Muscle layer of duodenum (tissue), 2 donors: ENCODE measurements around the gene APOO.

Source experiments
- H3K27ac ChIP-seq: one replicate; pipeline ENCODE4 v1.7.0; 2013; ENCODE audit warnings: mild to moderate bottlenecking, low read length
- H3K27me3 ChIP-seq: one replicate; pipeline ENCODE4 v1.7.0; 2013; ENCODE audit warnings: low read depth, mild to moderate bottlenecking, control low read depth, low read length
- H3K36me3 ChIP-seq, 2 donors: one replicate each; pipeline ENCODE4 v1.7.0; 2013; ENCODE audit warnings: low read length in 2 of 2, control low read depth in 1 of 2, mild to moderate bottlenecking in 1 of 2; ENCODE audit not compliant: insufficient read depth in 2 of 2, control insufficient read depth in 1 of 2
- H3K4me1 ChIP-seq, 2 donors: one replicate each; pipeline ENCODE4 v1.7.0; 2013; ENCODE audit warnings: low read length in 2 of 2, mild to moderate bottlenecking in 2 of 2, control low read depth in 1 of 2, moderate library complexity in 1 of 2; ENCODE audit not compliant: insufficient read depth in 2 of 2, control insufficient read depth in 1 of 2
- H3K4me3 ChIP-seq, 2 donors: one replicate each; pipeline ENCODE4 v1.7.0; 2013; ENCODE audit warnings: low read length in 2 of 2, low read depth in 1 of 2, mild to moderate bottlenecking in 1 of 2
- H3K9me3 ChIP-seq, 2 donors: one replicate each; pipeline ENCODE4 v1.7.0; 2013; ENCODE audit warnings: low read length in 2 of 2, control low read depth in 1 of 2, mild to moderate bottlenecking in 1 of 2; ENCODE audit not compliant: control insufficient read depth in 1 of 2
- donor health status: healthy.

The APOO gene

DNA sequence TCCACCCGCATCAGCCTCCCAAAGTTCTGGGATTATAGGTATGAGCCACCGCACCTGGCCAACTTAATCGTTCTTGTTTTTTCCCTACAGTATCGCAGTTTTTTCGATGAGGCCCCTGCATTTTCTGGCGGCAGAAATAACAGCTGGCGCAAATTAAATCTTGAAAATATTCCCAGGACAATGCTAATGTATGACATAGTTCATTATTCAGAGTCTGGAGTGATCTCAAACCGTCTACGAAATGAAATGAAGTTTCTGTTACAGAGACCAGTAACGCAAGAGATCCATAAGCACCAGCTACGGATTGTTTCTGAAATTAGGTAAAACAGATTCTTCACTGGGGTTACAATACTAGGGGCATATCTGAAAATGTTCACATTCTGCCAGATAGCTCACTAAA is 27.4 kb upstream of the APOO start:
- H3K27me3 ChIP-seq: no peaks in the 10 kb centered on the region
- H3K4me3 ChIP-seq: no peak overlapping the region
- no peaks in the 10 kb centered on the region for H3K9me3 ChIP-seq
- H3K27ac ChIP-seq: no peak overlapping the region
- no peaks in the 10 kb centered on the region for H3K36me3 ChIP-seq
- H3K4me1 ChIP-seq: peaks cover 0 to 3% of the 10 kb centered on the region in 2 donors

DNA sequence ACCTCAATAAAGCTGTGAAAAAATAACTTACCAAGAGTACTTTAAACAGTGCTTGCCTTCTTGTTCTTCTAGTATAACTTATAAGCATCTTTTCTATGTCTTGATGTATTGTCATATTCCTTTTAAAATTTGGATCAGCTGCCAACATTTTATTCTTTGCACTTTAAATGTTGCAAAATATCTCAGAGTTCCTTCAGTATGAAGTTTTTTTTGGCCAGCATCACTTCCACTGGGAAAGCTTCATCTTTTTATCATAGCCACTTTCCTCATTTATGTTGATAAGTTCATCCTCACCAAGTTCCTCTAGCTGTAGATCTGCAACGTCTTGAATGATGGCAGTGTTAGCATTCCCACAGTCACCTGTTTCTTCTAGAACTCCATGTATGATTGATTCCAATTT is 24.3 kb upstream of the APOO start:
- H3K36me3 ChIP-seq: no peaks in the 10 kb centered on the region
- no peaks in the 10 kb centered on the region for H3K27me3 ChIP-seq
- H3K4me3 ChIP-seq: no peak overlapping the region
- no peak overlapping the region for H3K27ac ChIP-seq
- no peaks in the 10 kb centered on the region for H3K9me3 ChIP-seq
- H3K4me1 ChIP-seq: peaks cover 0 to 3% of the 10 kb centered on the region in 2 donors

DNA sequence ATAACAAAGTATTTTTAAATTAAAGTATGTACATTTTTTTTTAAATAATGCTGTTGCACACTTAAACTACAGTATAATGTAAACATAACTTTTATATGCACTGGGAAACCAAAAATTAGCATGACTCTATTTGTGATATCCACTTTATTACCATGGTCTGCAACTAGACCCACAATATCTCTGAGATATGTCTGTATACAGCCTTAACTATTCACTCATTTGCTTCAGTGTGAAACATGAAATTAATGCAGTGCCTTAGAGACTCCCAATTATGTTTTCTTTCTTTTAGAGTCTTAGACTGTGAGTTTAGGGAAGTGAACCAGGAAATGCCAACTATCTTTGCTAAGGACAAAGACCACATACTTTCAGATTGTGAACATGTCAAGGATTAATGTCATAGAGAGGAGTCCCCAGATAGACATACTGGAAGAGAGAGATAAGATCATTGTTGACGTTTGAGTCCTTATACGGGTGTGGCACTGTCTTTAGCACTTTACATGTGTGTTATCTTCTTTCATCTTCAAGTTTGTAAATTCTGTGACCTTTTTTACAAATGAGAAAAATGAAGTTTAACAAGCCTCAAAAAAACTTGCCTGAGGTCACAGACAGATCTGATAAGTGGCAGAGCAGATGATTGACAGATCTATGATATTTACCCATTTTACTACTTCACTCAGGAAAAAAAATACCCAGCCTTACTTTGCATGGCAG is 23.3 kb upstream of the APOO start:
- H3K4me1 ChIP-seq: peaks cover 0 to 3% of the 10 kb centered on the region in 2 donors
- no peaks in the 10 kb centered on the region for H3K27me3 ChIP-seq
- no peak overlapping the region for H3K4me3 ChIP-seq
- H3K27ac ChIP-seq: no peak overlapping the region
- H3K36me3 ChIP-seq: no peaks in the 10 kb centered on the region
- H3K9me3 ChIP-seq: no peaks in the 10 kb centered on the region

DNA sequence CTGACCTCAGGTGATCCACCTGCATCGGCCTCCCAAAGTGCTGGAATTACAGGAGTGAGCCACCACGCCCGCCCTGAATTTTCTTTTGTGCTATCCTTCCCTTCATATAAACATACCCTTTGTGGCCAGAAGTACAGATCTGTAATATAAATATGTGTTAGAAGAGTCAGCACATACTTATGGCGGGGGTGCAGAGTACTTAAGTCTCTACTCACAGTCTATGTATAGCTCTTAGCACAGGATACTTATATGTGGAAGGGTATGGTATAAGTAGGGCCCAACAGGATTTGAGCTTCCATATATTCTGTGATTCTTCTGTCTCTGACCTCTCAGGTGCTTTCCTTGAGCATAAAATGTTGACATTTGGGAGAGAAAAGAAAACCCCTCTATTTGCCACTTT is 18.3 kb upstream of the APOO start:
- no peaks in the 10 kb centered on the region for H3K4me1 ChIP-seq
- no peaks in the 10 kb centered on the region for H3K27me3 ChIP-seq
- H3K36me3 ChIP-seq: no peaks in the 10 kb centered on the region
- no peak overlapping the region for H3K4me3 ChIP-seq
- H3K9me3 ChIP-seq: no peaks in the 10 kb centered on the region
- H3K27ac ChIP-seq: no peak overlapping the region

DNA sequence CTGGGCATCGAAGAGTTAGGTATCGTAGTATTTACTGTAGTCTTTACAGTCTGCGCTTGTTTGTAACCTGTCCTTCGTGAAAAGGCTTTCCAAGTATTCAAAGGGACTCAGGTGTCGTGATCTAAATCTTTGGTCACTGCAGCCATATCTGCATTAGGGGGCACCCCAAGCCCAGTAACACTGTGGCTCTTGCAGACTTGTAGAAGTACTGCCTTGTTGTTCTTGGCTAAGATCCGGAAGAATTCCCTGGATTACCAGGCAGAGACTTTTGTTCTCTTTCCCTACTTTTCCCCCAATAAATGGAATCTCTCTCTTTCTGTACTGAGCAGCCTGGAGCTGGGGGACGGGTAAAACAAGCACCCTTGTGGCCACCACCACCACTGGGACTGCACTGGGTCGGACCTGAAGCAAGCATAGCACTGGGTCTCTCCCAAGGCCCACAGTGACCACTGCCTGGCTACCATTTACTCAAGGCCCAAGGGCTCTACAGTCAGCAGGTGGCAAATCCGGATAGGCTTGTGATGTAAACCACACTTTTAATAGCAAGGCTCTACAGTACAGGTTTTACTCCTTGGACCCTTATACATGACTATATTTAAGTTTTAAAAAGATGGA is 12.1 kb upstream of the APOO start:
- Histone ChIP-seq H3K27me3 (no peaks in the 10 kb centered on the region), H3K9me3 (no peaks in the 10 kb centered on the region), H3K27ac (no peak overlapping the region), H3K4me1 (no peaks in the 10 kb centered on the region), H3K4me3 (no peak overlapping the region), H3K36me3 (no peaks in the 10 kb centered on the region)

DNA sequence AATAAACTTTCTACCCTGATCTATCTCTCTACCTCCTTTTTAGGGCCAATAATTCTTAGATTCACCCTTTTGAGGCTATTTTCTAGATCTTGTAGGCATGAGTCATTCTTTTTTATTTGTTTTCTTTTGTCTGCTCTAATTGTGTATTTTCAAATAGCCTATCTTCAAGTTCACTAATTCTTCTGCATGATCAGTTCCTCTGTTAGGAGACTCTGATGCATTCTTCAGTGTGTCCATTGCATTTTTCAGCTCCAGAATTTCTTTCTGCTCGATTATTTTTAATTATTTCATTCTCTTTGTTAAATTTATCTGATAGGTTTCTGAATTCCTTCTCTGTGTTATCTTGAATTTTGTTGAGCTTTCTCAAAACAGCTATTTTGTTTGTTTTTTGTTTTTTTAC is 11.4 kb upstream of the APOO start:
- no peaks in the 10 kb centered on the region for H3K36me3 ChIP-seq
- H3K4me3 ChIP-seq: no peak overlapping the region
- H3K27me3 ChIP-seq: no peaks in the 10 kb centered on the region

DNA sequence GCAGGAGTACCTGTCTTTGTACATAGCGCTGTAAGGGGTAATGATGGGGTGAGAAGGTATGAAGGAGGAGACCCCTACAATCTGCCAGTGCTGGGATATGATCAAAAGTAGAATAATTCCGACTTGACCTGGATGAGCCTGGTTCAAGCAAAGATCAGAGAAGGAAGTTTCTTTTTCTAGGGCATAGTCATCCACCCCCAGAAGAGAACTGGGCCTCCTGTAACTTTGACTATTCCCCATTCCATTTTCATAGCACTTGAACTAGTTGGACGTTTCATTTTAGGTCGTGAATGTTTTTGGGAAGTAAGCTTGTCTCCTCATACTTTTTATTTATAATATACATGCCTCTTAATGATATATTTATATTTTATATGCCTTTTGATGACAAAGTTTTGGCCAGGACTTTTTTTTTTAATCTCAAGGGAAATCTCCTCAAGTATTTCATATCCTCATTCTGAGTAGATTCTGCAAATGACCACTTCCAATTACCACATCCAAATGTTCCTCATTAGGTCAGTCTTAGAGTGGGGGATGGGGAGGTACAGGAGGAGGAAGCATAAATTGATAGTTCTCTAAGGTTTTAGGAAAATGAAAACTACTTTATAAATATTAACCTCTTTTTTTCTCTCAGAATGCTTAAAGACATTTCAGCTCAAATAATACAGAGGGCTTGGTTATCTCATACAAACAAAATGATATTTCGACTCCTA is 3.5 kb upstream of the APOO start:
- no peaks in the 10 kb centered on the region for H3K9me3 ChIP-seq
- no peak overlapping the region for H3K4me3 ChIP-seq
- H3K36me3 ChIP-seq: no peaks in the 10 kb centered on the region
- H3K27ac ChIP-seq: no peak overlapping the region
- H3K27me3 ChIP-seq: no peaks in the 10 kb centered on the region
- no peaks in the 10 kb centered on the region for H3K4me1 ChIP-seq

More for the DNA sequence above, 11.4 kb upstream of the APOO start:
- Histone ChIP-seq H3K27ac (no peak overlapping the region), H3K9me3 (no peaks in the 10 kb centered on the region), H3K4me1 (no peaks in the 10 kb centered on the region)

DNA sequence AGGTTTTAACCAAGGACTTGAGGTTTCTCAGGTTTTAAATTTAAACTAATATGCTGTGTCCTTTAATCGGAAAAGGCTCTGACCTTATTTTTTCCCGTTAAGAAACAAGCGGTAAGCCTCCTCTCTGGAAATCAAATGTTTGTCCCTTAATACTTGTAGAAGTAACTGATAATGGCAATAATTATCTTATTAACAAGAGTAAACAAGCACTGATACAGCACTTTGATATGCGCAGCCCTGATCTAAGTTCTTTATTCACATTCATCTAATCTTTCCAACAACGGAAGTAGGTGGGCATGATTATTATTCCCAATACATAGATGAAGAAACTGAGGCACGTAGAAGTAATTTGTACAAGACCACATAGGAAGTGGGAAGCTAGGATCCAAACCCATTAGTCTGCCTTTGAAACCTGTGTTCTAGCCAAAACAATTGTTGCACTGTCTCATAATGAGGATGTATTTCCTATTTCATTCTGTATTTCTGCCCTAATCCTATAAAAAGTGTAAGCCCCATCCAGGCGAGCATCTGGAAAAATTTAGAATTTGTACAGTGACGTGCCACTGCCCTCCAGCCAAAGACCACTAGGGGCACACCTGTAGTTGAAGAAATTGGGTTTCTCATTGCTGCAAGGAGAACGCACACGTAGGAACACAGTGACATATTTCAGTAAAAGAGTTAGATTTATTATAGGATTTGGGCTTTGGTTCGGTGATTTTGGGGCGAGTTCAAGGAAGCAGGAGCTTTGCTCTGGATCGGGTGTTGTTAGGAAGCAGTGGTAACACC is 674 bp upstream of the APOO start:
- Histone ChIP-seq H3K27ac (peak overlapping the region; percentile 90), H3K36me3 (no peaks in the 10 kb centered on the region), H3K4me1 (no peaks in the 10 kb centered on the region), H3K4me3 (peak overlapping the region; percentile 56 to 64), H3K27me3 (no peaks in the 10 kb centered on the region), H3K9me3 (no peaks in the 10 kb centered on the region)

DNA sequence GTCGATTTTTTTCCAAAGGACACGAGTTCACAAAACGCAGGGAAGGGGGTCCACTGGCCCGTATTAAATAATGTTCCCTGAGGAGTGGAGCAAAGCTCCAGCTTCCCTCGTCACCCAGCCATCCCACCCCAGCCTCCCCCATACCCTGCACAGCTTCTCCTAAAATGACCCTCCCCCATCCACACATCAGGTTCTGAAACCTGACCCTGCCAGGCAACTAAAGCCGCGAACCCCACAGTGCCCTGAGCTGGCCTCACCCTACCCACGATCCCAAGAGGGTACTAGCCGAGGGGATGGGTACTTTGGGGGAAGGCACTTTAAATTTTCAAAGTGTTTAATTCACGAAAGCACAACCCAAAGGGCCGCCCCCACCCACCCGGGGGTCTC is 634 bp downstream of the APOO start:
- no peaks in the 10 kb centered on the region for H3K9me3 ChIP-seq
- peak overlapping the region; percentile 72 for H3K27ac ChIP-seq
- H3K4me3 ChIP-seq: peak overlapping the region; percentile 52 to 64
- no peaks in the 10 kb centered on the region for H3K36me3 ChIP-seq
- H3K4me1 ChIP-seq: peaks cover 3% of the 10 kb centered on the region in 2 donors
- no peaks in the 10 kb centered on the region for H3K27me3 ChIP-seq

DNA sequence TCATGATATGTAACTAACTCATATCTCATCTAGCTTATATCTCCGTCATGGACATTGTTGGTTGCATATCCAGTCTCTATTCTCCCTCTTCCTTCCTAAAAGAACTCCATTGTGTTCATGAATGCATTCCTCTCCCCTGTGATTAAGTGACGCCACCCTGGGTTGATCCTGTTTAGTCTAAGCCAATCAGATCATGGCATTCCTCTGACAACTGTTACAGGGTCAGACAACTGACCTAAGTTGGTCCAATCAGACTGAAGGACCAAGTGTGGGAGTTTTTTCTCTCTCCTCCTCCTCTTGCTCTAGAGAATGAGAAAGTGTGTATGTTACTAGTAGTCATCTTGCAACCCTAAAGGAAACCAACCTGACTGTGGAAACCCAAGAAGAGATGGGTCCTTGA is 3.6 kb downstream of the APOO start:
- Histone ChIP-seq H3K27me3 (no peaks in the 10 kb centered on the region), H3K36me3 (no peaks in the 10 kb centered on the region), H3K27ac (no peak overlapping the region), H3K9me3 (no peaks in the 10 kb centered on the region), H3K4me3 (no peak overlapping the region), H3K4me1 (peaks cover 8 to 10% of the 10 kb centered on the region in 2 donors)

DNA sequence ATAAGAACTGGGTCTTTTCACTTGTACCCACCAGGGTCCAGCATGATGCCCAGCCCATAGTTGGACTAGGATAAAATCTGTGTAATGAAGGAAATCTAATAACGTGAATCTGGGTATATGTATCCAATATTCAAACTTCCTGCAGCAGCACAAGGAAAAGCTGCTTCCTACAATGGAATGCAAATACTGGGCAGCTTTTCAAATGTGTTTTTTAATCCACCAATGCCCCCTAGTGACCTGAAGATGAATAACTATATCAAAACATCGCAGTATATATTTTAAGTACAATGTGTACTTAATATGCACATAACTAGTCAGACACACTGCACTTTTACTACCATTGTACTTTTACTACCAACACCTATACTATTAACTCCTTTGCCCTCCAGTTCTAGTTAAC is 5.3 kb downstream of the APOO start:
- Histone ChIP-seq H3K27me3 (no peaks in the 10 kb centered on the region), H3K9me3 (no peaks in the 10 kb centered on the region), H3K36me3 (no peaks in the 10 kb centered on the region), H3K27ac (peak overlapping the region; percentile 61), H3K4me3 (peak overlapping the region; percentile 44), H3K4me1 (peaks cover 8 to 10% of the 10 kb centered on the region in 2 donors)
